Activated CD8-positive, alpha-beta memory T cell treated with anti-CD3 and anti-CD28 coated beads, Interleukin-2, amount 50 U/mL, for 48 hours (primary cell): Measurements from ENCODE around the gene ACER1.
"Not testable (repeated sequence)": the region's sequence is repeated elsewhere in the genome, so short reads cannot be mapped to it uniquely, and the experiment has no call there.

Experiments
- DNase-seq: peaks from one replicate; pipeline ENCODE4 v3.0.0-alpha.2; 2020

ACER1 gene

GRCh38 chr19:6355321-6356040, 22.1 kb upstream of the ACER1 start:
- not testable (repeated sequence) for DNase-seq

- DNase-seq = no peak
Observed at GRCh38 chr19:6354098-6354674, 20.8 kb upstream of the ACER1 start.

- DNase-seq = no peak
Observed at GRCh38 chr19:6352381-6353165, 19.2 kb upstream of the ACER1 start.

GRCh38 chr19:6350688-6351087, 17.3 kb upstream of the ACER1 start:
- no peak for DNase-seq

GRCh38 chr19:6349271-6349670, 15.9 kb upstream of the ACER1 start:
- not testable (repeated sequence) for DNase-seq

- no peak for DNase-seq
Observed at GRCh38 chr19:6343462-6343861, 10.1 kb upstream of the ACER1 start.

GRCh38 chr19:6340493-6341201, 7.2 kb upstream of the ACER1 start:
- DNase-seq = peak; percentile 59

GRCh38 chr19:6334490-6335285, 1.3 kb upstream of the ACER1 start:
- DNase-seq = no peak

GRCh38 chr19:6326815-6327214, 6.6 kb downstream of the ACER1 start:
- no peak for DNase-seq

GRCh38 chr19:6325614-6326013, 7.8 kb downstream of the ACER1 start:
- DNase-seq = no peak

- no peak for DNase-seq
Observed at GRCh38 chr19:6324757-6325156, 8.7 kb downstream of the ACER1 start.

GRCh38 chr19:6322284-6322683, 11.1 kb downstream of the ACER1 start:
- DNase-seq = no peak

- no peak for DNase-seq
Observed at GRCh38 chr19:6319376-6319775, 14.0 kb downstream of the ACER1 start.

GRCh38 chr19:6318772-6319171, 14.6 kb downstream of the ACER1 start:
- DNase-seq = no peak

- DNase-seq = not testable (repeated sequence)
Observed at GRCh38 chr19:6315646-6316045, 17.8 kb downstream of the ACER1 start.

GRCh38 chr19:6313398-6313969, 19.9 kb downstream of the ACER1 start:
- no peak for DNase-seq

- no peak for DNase-seq
Observed at GRCh38 chr19:6312018-6312417, 21.4 kb downstream of the ACER1 start.

- DNase-seq = no peak
Observed at GRCh38 chr19:6298413-6298812, 35.0 kb downstream of the ACER1 start.

GRCh38 chr19:6297202-6297601, 36.2 kb downstream of the ACER1 start:
- no peak for DNase-seq

- no peak for DNase-seq
Observed at GRCh38 chr19:6292006-6292405, 41.4 kb downstream of the ACER1 start.

- DNase-seq = no peak
Observed at GRCh38 chr19:6288737-6289136, 44.7 kb downstream of the ACER1 start.

- DNase-seq = no peak
Observed at GRCh38 chr19:6287269-6287885, 46.0 kb downstream of the ACER1 start.
